Glutamatergic neuron (in vitro differentiated cells): ENCODE results near the gene JUND. TPM values are rescaled to one million over a fixed set of nuclear protein-coding genes. Genes with fewer than 3 reads are reported as not detected.
A peak's percentile ranks its signal among the peaks of the same experiment; 100 is the strongest.
"Not testable (repeated sequence)": the region's sequence is repeated elsewhere in the genome, so short reads cannot be mapped to it uniquely, and the experiment has no call there.

Source experiments
- DNase-seq: peaks from one replicate; pipeline ENCODE4 v3.0.0; 2022
- H3K27ac Mint-ChIP-seq: one replicate; pipeline ENCODE4 v1.8.0; 2020; ENCODE audit warnings: mild to moderate bottlenecking, mixed read lengths, inconsistent platforms; ENCODE audit not compliant: unreplicated experiment
- H3K27me3 Mint-ChIP-seq: one replicate; pipeline ENCODE4 v1.8.0; 2020; ENCODE audit warnings: mild to moderate bottlenecking, moderate library complexity, mixed read lengths, inconsistent platforms; ENCODE audit not compliant: unreplicated experiment
- H3K36me3 Mint-ChIP-seq: one replicate; pipeline ENCODE4 v1.8.0; 2020; ENCODE audit warnings: mild to moderate bottlenecking, mixed read lengths, inconsistent platforms; ENCODE audit not compliant: unreplicated experiment
- H3K4me1 Mint-ChIP-seq: one replicate; pipeline ENCODE4 v1.8.0; 2020; ENCODE audit warnings: mild to moderate bottlenecking, low read depth, mixed read lengths, inconsistent platforms; ENCODE audit not compliant: unreplicated experiment
- H3K4me3 Mint-ChIP-seq: one replicate; pipeline ENCODE4 v1.8.0; 2020; ENCODE audit warnings: mild to moderate bottlenecking, mixed read lengths, inconsistent platforms; ENCODE audit not compliant: unreplicated experiment
- H3K9me3 Mint-ChIP-seq: one replicate; pipeline ENCODE4 v1.8.0; 2020; ENCODE audit warnings: mild to moderate bottlenecking, moderate library complexity, mixed read lengths, inconsistent platforms; ENCODE audit not compliant: unreplicated experiment
- total RNA-seq: library from RNA; stranded (reverse); fragmentation: NEBNext Ultra II Directional; extraction: Animal tissue kit (Norgen Biotek cat#: 25700); gene quantifications from one replicate; pipeline ENCODE4 v1.2.1, GENCODE V29; 2021; ENCODE audit not compliant: unreplicated experiment
- TF ChIP-seq, protein P1 (sequence below): fragments of 200-600 bp; sonication (generic); IDR thresholded peaks from one replicate; pipeline ENCODE4 v1.5.0; 2021; ENCODE audit not compliant: partially characterized antibody, unreplicated experiment

JUND gene
- total RNA-seq, 1 donor from 2014 or later: 341 TPM

DNA sequence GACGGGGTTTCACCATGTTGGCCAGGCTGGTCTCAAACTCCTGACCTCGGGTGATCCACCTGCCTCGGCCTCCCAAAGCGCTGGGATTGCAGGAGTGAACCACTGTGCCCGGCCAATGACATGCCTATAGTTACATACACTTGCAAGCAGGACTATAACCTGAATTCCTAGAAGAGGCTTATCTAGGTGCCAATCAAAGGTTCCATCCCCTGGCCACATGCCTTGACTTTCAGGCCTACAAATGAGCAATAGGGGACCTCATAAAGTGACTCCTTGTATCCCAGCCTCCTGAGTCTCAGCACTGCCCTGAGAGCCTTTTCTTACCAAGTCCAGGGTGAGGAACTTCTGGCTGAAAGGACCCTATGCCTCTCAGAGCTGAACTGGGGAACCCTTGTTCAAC, 45.4 kb upstream of the JUND start:
- Mint-ChIP-seq H3K27ac (no peak overlapping the region), H3K27me3 (peaks cover 3% of the 10 kb centered on the region), H3K4me1 (peaks cover 15% of the 10 kb centered on the region), H3K36me3 (no peaks in the 10 kb centered on the region), H3K4me3 (no peak overlapping the region), H3K9me3 (peaks cover 5% of the 10 kb centered on the region)
- TF ChIP-seq, protein P1, sequence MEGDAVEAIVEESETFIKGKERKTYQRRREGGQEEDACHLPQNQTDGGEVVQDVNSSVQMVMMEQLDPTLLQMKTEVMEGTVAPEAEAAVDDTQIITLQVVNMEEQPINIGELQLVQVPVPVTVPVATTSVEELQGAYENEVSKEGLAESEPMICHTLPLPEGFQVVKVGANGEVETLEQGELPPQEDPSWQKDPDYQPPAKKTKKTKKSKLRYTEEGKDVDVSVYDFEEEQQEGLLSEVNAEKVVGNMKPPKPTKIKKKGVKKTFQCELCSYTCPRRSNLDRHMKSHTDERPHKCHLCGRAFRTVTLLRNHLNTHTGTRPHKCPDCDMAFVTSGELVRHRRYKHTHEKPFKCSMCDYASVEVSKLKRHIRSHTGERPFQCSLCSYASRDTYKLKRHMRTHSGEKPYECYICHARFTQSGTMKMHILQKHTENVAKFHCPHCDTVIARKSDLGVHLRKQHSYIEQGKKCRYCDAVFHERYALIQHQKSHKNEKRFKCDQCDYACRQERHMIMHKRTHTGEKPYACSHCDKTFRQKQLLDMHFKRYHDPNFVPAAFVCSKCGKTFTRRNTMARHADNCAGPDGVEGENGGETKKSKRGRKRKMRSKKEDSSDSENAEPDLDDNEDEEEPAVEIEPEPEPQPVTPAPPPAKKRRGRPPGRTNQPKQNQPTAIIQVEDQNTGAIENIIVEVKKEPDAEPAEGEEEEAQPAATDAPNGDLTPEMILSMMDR: no peak
- no peak for DNase-seq

DNA sequence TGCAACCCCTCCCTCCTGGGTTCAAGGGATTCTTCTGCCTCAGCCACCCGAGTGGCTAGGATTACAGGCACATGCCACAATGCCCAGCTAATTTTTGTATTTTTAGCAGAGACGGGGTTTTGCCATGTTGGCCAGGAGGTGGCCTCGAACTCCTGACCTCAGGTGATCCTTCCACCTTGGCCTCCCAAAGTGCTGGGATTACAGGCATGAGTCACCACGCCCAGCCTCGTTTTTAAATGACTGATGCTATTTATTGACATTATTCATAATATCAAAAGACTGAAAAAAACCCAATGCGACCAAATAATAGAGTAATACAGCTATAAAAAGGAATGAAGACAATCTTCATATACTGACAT, 42.9 kb upstream of the JUND start:
- H3K27me3 Mint-ChIP-seq, H3K4me3 Mint-ChIP-seq, H3K9me3 Mint-ChIP-seq, DNase-seq, H3K36me3 Mint-ChIP-seq: not testable (repeated sequence)
- Mint-ChIP-seq H3K4me1 (peaks cover 22% of the 10 kb centered on the region), H3K27ac (peak overlapping the region; percentile 96)

DNA sequence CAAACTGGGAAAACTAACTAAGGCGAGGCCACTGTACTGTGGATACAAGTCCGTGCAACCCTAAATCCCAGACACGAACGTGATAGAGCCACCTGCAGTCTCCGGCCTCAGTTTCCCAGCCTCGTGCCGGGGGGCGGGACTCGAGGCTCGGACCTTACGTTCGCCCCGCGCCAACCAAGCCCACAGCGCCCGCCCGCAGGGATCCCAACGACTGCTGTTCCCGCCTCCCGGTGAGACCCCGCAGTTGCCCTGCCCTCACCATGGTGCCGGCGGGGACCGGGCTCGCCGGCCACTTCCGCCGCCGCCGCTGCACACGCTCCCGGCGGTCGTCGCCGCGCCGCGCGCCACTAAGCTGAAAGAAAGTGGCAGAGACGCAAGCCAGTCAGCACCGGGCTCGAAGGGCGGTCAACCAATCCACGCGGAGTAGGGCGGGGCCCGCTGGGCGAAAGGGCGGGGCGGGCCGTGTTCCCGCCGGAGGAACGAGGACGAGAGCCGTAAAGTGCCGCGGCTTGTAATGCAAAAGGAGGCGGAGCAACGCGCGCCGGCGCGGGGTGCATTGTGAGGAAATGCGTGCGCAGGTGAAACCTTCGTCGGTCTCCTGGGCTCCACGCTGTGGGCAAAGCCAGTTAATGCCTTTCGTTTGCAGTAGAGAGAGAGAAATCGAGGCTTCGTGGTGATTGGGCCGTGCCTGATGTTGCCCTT, 41.5 kb upstream of the JUND start, which contains the start of gene LSM4:
TSS of gene LSM4 (minus strand) at position 318 of the 702 bp plus-strand sequence. CDS start at position 262, 56 bp downstream.
- TF ChIP-seq, protein P1: no peak
- Mint-ChIP-seq H3K36me3 (no peaks in the 10 kb centered on the region), H3K27me3 (peaks cover 5% of the 10 kb centered on the region), H3K4me1 (peaks cover 22% of the 10 kb centered on the region), H3K27ac (peak within 1 kb of the TSS; percentile 96), H3K9me3 (peaks cover 6% of the 10 kb centered on the region), H3K4me3 (peak within 1 kb of the TSS; percentile 95)
- peak; percentile 99 for DNase-seq

DNA sequence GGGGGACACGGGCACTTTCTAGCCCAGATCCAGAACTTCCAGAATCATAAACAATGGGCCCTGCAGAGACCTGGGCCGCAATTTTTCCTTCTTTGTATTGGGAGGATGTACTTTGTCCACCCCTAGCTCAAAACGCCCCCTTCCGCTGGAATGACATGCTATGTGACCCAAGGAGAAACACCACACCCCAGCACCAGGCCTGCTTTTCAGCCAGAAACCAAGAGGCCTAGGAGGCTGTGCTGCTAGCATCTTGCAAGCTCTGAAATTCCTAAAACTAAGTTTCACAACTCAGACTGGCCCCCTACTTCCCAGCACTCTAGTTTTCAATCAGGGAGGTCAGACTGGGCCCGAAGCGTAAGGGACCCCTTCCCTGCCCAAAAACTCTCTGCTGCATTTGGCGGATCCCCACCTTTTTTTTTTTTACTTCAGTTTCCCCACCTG, 40.9 kb upstream of the JUND start:
- Mint-ChIP-seq H3K4me3 (peak overlapping the region; percentile 93), H3K36me3 (no peaks in the 10 kb centered on the region), H3K9me3 (peaks cover 6% of the 10 kb centered on the region), H3K27ac (peak overlapping the region; percentile 89), H3K27me3 (peaks cover 5% of the 10 kb centered on the region), H3K4me1 (peaks cover 22% of the 10 kb centered on the region)
- DNase-seq: peak; percentile 70
- TF ChIP-seq, protein P1: no peak

DNA sequence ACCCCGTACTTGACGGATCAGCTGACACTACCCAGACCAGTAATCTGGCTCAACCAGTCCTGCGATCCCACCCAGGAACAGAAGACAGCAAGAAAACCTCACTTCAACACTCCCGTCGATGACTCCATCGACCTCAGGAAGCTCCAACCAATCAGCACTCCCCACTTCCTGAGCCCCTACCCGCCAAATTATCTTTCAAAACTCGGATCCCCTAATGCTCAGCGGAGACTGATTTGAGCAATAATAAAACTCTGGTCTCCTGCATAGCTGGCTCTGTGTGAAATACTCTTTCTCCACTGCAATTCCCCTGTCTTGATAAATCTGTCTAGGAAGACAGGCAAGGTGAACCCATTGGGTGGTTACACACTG, 40.3 kb upstream of the JUND start:
- no peaks in the 10 kb centered on the region for H3K36me3 Mint-ChIP-seq
- TF ChIP-seq, protein P1: no peak
- no peak for DNase-seq
- peak overlapping the region; percentile 93 for H3K4me3 Mint-ChIP-seq
- H3K27ac Mint-ChIP-seq: peak overlapping the region; percentile 89
- H3K27me3 Mint-ChIP-seq: peaks cover 5% of the 10 kb centered on the region
- peaks cover 22% of the 10 kb centered on the region for H3K4me1 Mint-ChIP-seq
- H3K9me3 Mint-ChIP-seq: peaks cover 6% of the 10 kb centered on the region
